HG03439 (cell line): ENCODE results near the gene FAM219B.

Source experiments
- ATAC-seq: cut with Tn5 transposase; IDR thresholded peaks from one replicate; pipeline ENCODE4 v1.9.1; 2021; ENCODE audit warnings: mild to moderate bottlenecking, moderate library complexity; ENCODE audit not compliant: unreplicated experiment

The FAM219B gene

GRCh38 chr15:74851960-74852359 is 54.7 kb downstream of the FAM219B start:
- ATAC-seq, result no peak

GRCh38 chr15:74850393-74850792 is 56.3 kb downstream of the FAM219B start:
- no peak for ATAC-seq
